T-helper 1 cell treated with Interleukin-12 subunit alpha and Interleukin-12 subunit beta and Interleukin-4 antibody, amounts not matched to agents 30 μg/mL and 1 μg/mL, for 36 hours (primary cell): ENCODE results near the gene CACNB4.
A peak's percentile ranks its signal among the peaks of the same experiment; 100 is the strongest.
"Not testable (repeated sequence)": the region's sequence is repeated elsewhere in the genome, so short reads cannot be mapped to it uniquely, and the experiment has no call there.

Experiments used
- H3K27ac Mint-ChIP-seq: one replicate; pipeline ENCODE4 v1.8.0; 2021; ENCODE audit warnings: mild to moderate bottlenecking, mixed read lengths
- H3K27me3 Mint-ChIP-seq: one replicate; pipeline ENCODE4 v1.8.0; 2021; ENCODE audit warnings: low read depth, mixed read lengths
- H3K36me3 Mint-ChIP-seq: one replicate; pipeline ENCODE4 v1.8.0; 2021; ENCODE audit warnings: low read depth, mixed read lengths
- H3K4me1 Mint-ChIP-seq: one replicate; pipeline ENCODE4 v1.8.0; 2021; ENCODE audit warnings: low read depth, mixed read lengths
- H3K4me3 Mint-ChIP-seq: one replicate; pipeline ENCODE4 v1.8.0; 2021; ENCODE audit warnings: mild to moderate bottlenecking, moderate library complexity, mixed read lengths
- H3K9me3 Mint-ChIP-seq: one replicate; pipeline ENCODE4 v1.8.0; 2021; ENCODE audit warnings: mixed read lengths

Gene CACNB4

DNA sequence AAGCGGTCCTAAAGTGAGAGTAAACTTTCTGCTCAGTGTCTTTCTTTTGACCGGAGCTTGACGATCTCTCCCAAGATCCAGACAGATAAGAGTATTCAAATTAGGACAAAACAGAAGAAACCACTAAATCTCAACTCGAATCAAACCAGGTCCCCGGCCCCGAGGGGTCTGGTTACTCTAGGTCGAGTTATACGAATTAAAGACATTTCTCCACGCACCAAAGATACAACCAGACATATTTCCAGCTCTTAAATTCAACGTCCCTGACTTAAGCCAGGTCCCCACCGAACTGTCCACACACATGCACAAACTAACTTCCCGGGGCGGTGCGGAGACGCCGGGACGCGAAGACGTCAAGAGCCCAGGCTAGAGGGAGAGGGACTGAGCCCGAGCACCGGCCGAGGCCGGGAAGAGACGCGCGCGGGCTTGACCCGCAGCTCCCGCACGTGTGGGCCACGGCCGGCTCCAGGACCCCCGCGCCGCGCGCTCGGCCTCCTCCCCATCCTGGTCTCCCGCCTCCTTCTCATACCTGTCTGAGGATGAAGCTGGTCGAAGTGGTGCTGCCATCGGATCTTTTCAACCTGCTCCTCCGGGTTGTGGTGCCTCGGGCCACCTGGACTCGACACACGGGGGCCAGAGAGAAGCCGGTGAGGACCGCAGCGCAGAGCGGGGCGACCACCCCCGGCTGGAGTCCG is 896 bp downstream of the CACNB4 start:
- peaks cover 62% of the 10 kb centered on the region for H3K27me3 Mint-ChIP-seq
- peak overlapping the region; percentile 73 for H3K4me3 Mint-ChIP-seq
- H3K9me3 Mint-ChIP-seq: no peaks in the 10 kb centered on the region
- H3K4me1 Mint-ChIP-seq: peaks cover 16% of the 10 kb centered on the region
- no peaks in the 10 kb centered on the region for H3K36me3 Mint-ChIP-seq
- no peak overlapping the region for H3K27ac Mint-ChIP-seq

GRCh38 chr2:152097290-152097800 is 1.5 kb downstream of the CACNB4 start:
- Mint-ChIP-seq H3K4me3 (peak overlapping the region; percentile 73), H3K27me3 (peaks cover 57% of the 10 kb centered on the region), H3K4me1 (peaks cover 16% of the 10 kb centered on the region), H3K36me3 (no peaks in the 10 kb centered on the region), H3K27ac (no peak overlapping the region), H3K9me3 (no peaks in the 10 kb centered on the region)

DNA sequence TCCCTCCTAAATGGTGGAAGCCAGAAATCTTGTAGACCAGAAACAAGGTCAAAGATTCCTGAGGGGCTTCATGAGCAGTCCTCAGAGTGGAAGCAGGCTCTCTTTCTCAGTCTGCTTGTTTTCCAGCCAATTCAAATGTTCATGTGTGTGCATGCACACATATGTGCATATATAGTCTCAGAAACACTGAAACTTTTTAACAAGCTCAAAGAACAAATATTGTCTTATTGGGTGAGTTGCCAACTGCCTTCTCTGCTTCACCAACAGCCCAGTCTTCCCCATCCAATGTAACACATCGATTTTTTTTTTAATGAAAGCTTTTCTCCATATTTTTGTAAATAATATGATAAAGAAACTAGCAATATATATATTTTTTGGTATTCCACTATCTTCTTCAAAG is 3.7 kb downstream of the CACNB4 start:
- Mint-ChIP-seq H3K36me3 (no peaks in the 10 kb centered on the region), H3K27ac (no peak overlapping the region), H3K27me3 (peaks cover 46% of the 10 kb centered on the region), H3K4me3 (no peak overlapping the region), H3K9me3 (no peaks in the 10 kb centered on the region), H3K4me1 (peaks cover 16% of the 10 kb centered on the region)

DNA sequence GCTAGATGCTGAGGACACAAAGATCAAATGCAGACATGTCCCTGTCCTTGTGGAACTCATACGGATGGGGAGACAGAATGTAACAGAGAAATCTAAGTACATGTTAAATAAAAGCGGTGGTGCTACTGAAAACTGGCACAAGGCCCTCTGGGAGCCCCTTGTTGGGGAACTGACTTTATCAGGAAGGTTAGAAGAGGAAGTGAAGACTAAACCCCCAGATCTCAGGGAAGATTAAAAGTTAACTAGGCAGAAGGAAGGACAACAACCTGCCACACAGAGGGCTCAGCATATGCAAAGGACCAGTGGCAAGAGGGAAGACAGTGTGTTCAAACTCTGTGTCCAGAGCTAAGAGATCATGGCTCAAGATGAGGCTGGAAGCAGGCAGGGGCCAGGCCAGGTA is 4.8 kb downstream of the CACNB4 start:
- Mint-ChIP-seq H3K4me3 (no peak overlapping the region), H3K36me3 (no peaks in the 10 kb centered on the region), H3K27me3 (peaks cover 35% of the 10 kb centered on the region), H3K4me1 (peaks cover 9% of the 10 kb centered on the region), H3K9me3 (no peaks in the 10 kb centered on the region), H3K27ac (no peak overlapping the region)

DNA sequence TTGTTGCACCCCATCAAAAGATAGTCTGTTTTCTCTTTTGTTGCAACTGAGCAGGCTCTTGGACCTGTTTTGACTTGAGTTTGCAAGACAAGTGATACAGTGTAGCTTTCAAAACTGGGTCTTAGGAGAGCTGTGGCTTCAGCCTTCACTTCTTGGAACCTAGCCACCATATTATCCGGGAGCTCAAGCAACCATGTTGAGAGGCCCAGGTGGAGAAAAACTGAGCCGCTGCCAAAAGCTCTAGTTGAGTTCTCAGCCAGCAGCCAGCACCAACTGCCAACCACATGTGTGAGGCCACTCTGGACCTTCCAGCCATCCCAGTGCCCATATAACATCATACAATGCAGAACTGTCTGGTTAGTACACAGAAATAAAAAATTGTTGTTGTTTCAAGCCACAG is 5.4 kb downstream of the CACNB4 start:
- H3K9me3 Mint-ChIP-seq: no peaks in the 10 kb centered on the region
- H3K27me3 Mint-ChIP-seq: peaks cover 35% of the 10 kb centered on the region
- no peak overlapping the region for H3K27ac Mint-ChIP-seq

GRCh38 chr2:152092095-152092494 is 6.7 kb downstream of the CACNB4 start:
- H3K4me3 Mint-ChIP-seq: no peak overlapping the region
- H3K36me3 Mint-ChIP-seq: no peaks in the 10 kb centered on the region
- H3K27ac Mint-ChIP-seq: no peak overlapping the region
- H3K27me3 Mint-ChIP-seq: peaks cover 29% of the 10 kb centered on the region
- H3K9me3 Mint-ChIP-seq: no peaks in the 10 kb centered on the region
- H3K4me1 Mint-ChIP-seq: peaks cover 1% of the 10 kb centered on the region

More for the DNA sequence above, 5.4 kb downstream of the CACNB4 start:
- Mint-ChIP-seq H3K4me1 (peaks cover 9% of the 10 kb centered on the region), H3K4me3 (no peak overlapping the region), H3K36me3 (no peaks in the 10 kb centered on the region)

DNA sequence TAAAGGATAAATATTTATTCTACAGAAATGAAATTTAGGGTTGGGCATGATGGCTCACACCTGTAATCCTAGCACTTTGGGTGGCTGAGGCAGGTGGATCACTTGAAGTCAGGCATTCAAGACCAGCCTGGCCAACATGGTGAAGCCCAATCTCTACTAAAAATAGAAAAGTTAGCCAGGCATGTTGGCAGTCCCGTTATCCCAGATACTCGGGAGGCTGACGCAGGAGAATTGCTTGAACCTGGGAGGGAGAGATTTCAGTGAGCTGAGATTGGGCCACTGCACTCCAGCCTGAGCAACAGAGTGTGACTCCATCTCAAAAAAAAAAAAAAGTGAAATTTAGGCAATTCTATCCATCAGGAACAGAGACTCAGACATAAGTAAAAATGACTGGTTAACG is 8.1 kb downstream of the CACNB4 start:
- H3K27me3 Mint-ChIP-seq: peaks cover 20% of the 10 kb centered on the region
- H3K36me3 Mint-ChIP-seq, H3K4me3 Mint-ChIP-seq, H3K9me3 Mint-ChIP-seq, H3K4me1 Mint-ChIP-seq, H3K27ac Mint-ChIP-seq: not testable (repeated sequence)

DNA sequence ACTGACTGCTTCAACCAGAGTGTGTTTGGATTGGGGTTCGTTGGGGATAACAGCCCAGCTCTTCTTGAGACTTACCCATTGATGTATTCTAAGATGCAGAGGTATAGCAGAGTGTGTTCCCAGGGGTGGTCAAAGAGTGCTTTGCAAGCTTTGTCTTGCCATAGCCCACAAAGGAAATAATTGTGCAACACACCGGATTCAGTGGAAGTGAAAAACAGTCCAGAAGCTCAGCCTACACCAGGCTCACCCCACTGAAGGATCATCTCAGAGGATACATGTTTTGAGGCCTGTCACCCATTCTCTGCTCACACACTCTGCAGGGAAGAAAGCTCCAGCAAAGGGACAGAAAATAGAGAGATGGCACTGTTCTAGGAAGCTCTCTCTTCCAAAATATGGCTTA is 9.6 kb downstream of the CACNB4 start:
- peaks cover 12% of the 10 kb centered on the region for H3K27me3 Mint-ChIP-seq
- H3K4me1 Mint-ChIP-seq: no peaks in the 10 kb centered on the region
- no peaks in the 10 kb centered on the region for H3K9me3 Mint-ChIP-seq
- H3K4me3 Mint-ChIP-seq: no peak overlapping the region
- H3K36me3 Mint-ChIP-seq: no peaks in the 10 kb centered on the region
- no peak overlapping the region for H3K27ac Mint-ChIP-seq

DNA sequence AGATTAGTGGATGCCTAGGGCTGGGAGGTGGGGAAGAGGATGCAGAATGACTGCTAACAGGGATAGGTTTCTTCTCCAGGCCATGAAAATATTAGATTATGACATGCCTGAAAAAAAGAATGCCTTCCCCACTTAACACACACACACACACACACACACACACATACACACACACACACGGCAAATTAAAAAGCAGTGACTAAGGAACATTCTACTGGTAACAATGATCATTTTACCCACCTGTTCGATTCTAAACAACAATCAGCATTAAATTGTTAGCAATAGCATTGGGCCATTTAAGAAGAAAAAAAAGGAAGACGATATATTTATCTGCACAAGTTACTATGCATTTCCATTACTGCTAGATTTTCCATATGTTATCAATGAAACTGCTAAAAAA is 10.8 kb downstream of the CACNB4 start:
- H3K27ac Mint-ChIP-seq: no peak overlapping the region
- no peaks in the 10 kb centered on the region for H3K9me3 Mint-ChIP-seq
- H3K36me3 Mint-ChIP-seq: no peaks in the 10 kb centered on the region
- no peak overlapping the region for H3K4me3 Mint-ChIP-seq
- H3K4me1 Mint-ChIP-seq: no peaks in the 10 kb centered on the region
- peaks cover 7% of the 10 kb centered on the region for H3K27me3 Mint-ChIP-seq

DNA sequence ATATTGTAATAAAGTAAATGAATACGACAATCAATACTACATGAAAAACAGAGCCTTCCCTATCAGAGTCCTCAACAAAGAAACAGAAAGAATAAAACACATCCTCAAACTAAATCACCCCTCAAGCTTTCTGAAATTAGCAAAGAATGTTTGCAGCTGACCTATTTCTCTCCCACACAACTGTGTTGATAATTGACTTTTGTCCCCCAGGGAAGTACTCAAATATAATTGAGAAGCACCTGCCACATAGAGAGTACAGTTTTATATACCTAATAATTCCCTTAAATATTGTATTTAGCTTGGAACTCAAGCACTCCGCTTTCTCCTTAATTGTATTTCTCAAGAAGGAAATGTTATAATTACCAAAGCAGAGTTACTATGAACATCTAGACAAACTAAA is 12.6 kb downstream of the CACNB4 start:
- peaks cover 7% of the 10 kb centered on the region for H3K27me3 Mint-ChIP-seq
- no peak overlapping the region for H3K4me3 Mint-ChIP-seq
- no peaks in the 10 kb centered on the region for H3K36me3 Mint-ChIP-seq
- H3K27ac Mint-ChIP-seq: no peak overlapping the region
- no peaks in the 10 kb centered on the region for H3K9me3 Mint-ChIP-seq
- H3K4me1 Mint-ChIP-seq: no peaks in the 10 kb centered on the region

DNA sequence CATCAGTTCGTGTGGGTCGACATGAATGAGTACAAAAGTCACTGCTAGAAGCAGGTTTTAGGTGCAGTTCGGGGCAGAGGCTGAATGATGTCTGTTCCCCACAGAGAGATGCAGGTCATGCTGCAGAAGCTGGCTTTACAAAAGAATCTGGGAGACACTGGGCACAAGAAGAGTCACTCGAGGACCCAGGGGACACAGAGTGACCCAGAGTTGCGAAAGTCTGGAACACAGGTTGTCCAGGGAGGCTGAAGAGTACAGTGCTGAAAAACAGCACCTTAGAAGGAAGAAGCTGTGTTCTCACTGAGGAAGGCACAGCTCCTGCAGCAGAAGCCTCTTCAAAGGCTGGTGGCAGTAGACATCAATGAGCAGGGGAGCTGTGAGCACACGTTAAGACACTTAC is 14.8 kb downstream of the CACNB4 start:
- H3K36me3 Mint-ChIP-seq: no peaks in the 10 kb centered on the region
- peaks cover 7% of the 10 kb centered on the region for H3K27me3 Mint-ChIP-seq
- no peaks in the 10 kb centered on the region for H3K9me3 Mint-ChIP-seq
- no peak overlapping the region for H3K4me3 Mint-ChIP-seq
- H3K27ac Mint-ChIP-seq: no peak overlapping the region
- H3K4me1 Mint-ChIP-seq: no peaks in the 10 kb centered on the region

- no peaks in the 10 kb centered on the region for H3K36me3 Mint-ChIP-seq
- no peak overlapping the region for H3K27ac Mint-ChIP-seq
- H3K9me3 Mint-ChIP-seq: no peaks in the 10 kb centered on the region
- no peak overlapping the region for H3K4me3 Mint-ChIP-seq
- H3K27me3 Mint-ChIP-seq: peaks cover 5% of the 10 kb centered on the region
- H3K4me1 Mint-ChIP-seq: no peaks in the 10 kb centered on the region
These were observed 15.5 kb downstream of the CACNB4 start for GRCh38 chr2:152083202-152083875.

DNA sequence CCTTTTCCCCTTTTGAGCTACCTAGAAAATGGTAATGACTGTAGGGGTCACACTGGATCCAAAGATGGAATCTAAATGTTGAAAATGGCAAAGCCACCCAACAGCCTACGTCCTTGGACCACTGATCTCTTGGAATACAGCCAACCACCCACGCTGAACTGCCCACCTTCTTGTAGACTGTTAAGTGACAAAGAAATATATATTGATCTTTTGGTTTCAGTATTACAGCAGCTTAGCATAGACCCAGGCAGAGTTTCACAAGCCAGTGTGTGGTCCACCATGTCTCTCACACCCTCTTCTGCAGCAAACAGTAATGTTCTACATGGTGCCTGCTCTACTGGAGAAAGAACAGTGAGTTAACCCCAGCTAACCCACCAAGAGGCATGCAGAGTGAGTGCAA is 20.2 kb downstream of the CACNB4 start:
- Mint-ChIP-seq H3K36me3 (no peaks in the 10 kb centered on the region), H3K27me3 (no peaks in the 10 kb centered on the region), H3K4me3 (no peak overlapping the region), H3K27ac (no peak overlapping the region), H3K9me3 (no peaks in the 10 kb centered on the region), H3K4me1 (no peaks in the 10 kb centered on the region)

GRCh38 chr2:152078023-152078422 is 20.8 kb downstream of the CACNB4 start:
- no peaks in the 10 kb centered on the region for H3K4me1 Mint-ChIP-seq
- no peak overlapping the region for H3K27ac Mint-ChIP-seq
- H3K4me3 Mint-ChIP-seq: no peak overlapping the region
- no peaks in the 10 kb centered on the region for H3K27me3 Mint-ChIP-seq
- no peaks in the 10 kb centered on the region for H3K9me3 Mint-ChIP-seq
- H3K36me3 Mint-ChIP-seq: no peaks in the 10 kb centered on the region

- H3K27ac Mint-ChIP-seq: no peak overlapping the region
- H3K36me3 Mint-ChIP-seq: no peaks in the 10 kb centered on the region
- no peak overlapping the region for H3K4me3 Mint-ChIP-seq
- H3K27me3 Mint-ChIP-seq: no peaks in the 10 kb centered on the region
- H3K4me1 Mint-ChIP-seq: no peaks in the 10 kb centered on the region
- H3K9me3 Mint-ChIP-seq: no peaks in the 10 kb centered on the region
These were observed 23.3 kb downstream of the CACNB4 start for GRCh38 chr2:152075461-152076050.
